Endothelial cell of umbilical vein (primary cell): ENCODE data around the gene SORL1. TPM values are rescaled to one million over a fixed set of nuclear protein-coding genes. Genes with fewer than 3 reads are reported as not detected.

ENCODE experiments used
- BruUV-seq: library from RNA; stranded (reverse); fragments of 400-500 nt; replicated peaks from 2 replicates; lab custom pipeline; 2021; lab: Mats Ljungman, UMichigan
- CTCF ChIA-PET: fragments of 300-600, 350-600 bp; sonication (Branson Sonifier 250); formaldehyde crosslinking; loops from one replicate; lab custom pipeline; 2021; ENCODE audit warnings: antibody characterized with exemption, inconsistent platforms; lab: Charles Lee
- POLR2A ChIA-PET: fragments of 300-600, 350-600 bp; sonication (Branson Sonifier 250); formaldehyde crosslinking; loops from one replicate; lab custom pipeline; 2021; ENCODE audit warnings: antibody characterized with exemption, inconsistent platforms; lab: Charles Lee
- DNase-seq: peaks from one replicate; pipeline ENCODE4 v3.0.0-alpha.2; 2011; ENCODE audit warnings: low read depth, low spot score
- FAIRE-seq: peaks from 2 replicates; lab custom pipeline; 2011; peaks lifted over from hg19 to GRCh38; lab: Jason Lieb, UNC
- H2AFZ ChIP-seq: 2 replicates; pipeline ENCODE4 v1.6.0; 2012; ENCODE audit warnings: low read depth, low read length, control low read depth, inconsistent platforms
- H3K27ac ChIP-seq: 2 replicates; pipeline ENCODE4 v1.5.1; 2011; ENCODE audit warnings: low read depth, mild to moderate bottlenecking, control low read depth, low read length, moderate library complexity; ENCODE audit not compliant: insufficient read depth
- H3K27me3 ChIP-seq, 2 experiments: 2 replicates each; pipeline versions ENCODE4 v1.6.0 to v1.6.1; 2011; ENCODE audit warnings: low read length in 2 of 2, mixed read lengths in 1 of 2; ENCODE audit not compliant: control insufficient read depth in 2 of 2, insufficient read depth in 2 of 2
- H3K36me3 ChIP-seq, 2 experiments: 2 replicates in 1 of 2; 3 replicates in 1 of 2; pipeline ENCODE4 v1.5.1; 2011; ENCODE audit warnings: low read length in 2 of 2, mild to moderate bottlenecking in 1 of 2, moderate library complexity in 1 of 2; ENCODE audit not compliant: control insufficient read depth in 2 of 2, insufficient read depth in 2 of 2; ENCODE audit errors: extremely low read depth in 1 of 2
- H3K4me1 ChIP-seq: 3 replicates; pipeline ENCODE4 v1.5.1; 2011; ENCODE audit warnings: mild to moderate bottlenecking, low read length; ENCODE audit not compliant: control insufficient read depth, insufficient read depth; ENCODE audit errors: extremely low read depth
- H3K4me2 ChIP-seq: 2 replicates; pipeline ENCODE4 v1.6.1; 2011; ENCODE audit warnings: low read length, control low read depth, mixed read lengths; ENCODE audit not compliant: insufficient read depth
- H3K4me3 ChIP-seq, 3 experiments: fragments of 200-600 bp in 1 of 3; sonication (generic), shearing (Covaris generic) in 1 of 3; replicated peaks in 1 of 3; 2 replicates each; pipeline ENCODE4 v1.5.1; 2011 to 2016; ENCODE audit warnings: control low read depth in 3 of 3, low read length in 3 of 3, mild to moderate bottlenecking in 2 of 3, inconsistent platforms in 1 of 3, low read depth in 1 of 3, moderate library complexity in 1 of 3; ENCODE audit not compliant: insufficient read depth in 1 of 3
- H3K79me2 ChIP-seq: 2 replicates; pipeline ENCODE4 v1.6.0; 2012; ENCODE audit warnings: low read length, inconsistent platforms; ENCODE audit not compliant: control insufficient read depth, insufficient read depth
- H3K9ac ChIP-seq: replicated peaks from 2 replicates; pipeline ENCODE3; 2011; ENCODE audit warnings: low read length, control low read depth; ENCODE audit not compliant: insufficient read depth; ENCODE audit errors: extremely low read depth
- H3K9me1 ChIP-seq: replicated peaks from 3 replicates; pipeline ENCODE4 v1.6.0; 2011; ENCODE audit warnings: mild to moderate bottlenecking, low read length; ENCODE audit not compliant: control insufficient read depth, insufficient read depth; ENCODE audit errors: extremely low read depth
- H3K9me3 ChIP-seq: replicated peaks from 2 replicates; pipeline ENCODE4 v1.5.1; 2012; ENCODE audit warnings: low read length, inconsistent platforms; ENCODE audit not compliant: control insufficient read depth, insufficient read depth
- H4K20me1 ChIP-seq: replicated peaks from 2 replicates; pipeline ENCODE3; 2011; ENCODE audit warnings: mild to moderate bottlenecking, low read length; ENCODE audit not compliant: control insufficient read depth, insufficient read depth; ENCODE audit errors: extremely low read depth
- EZH2 ChIP-seq: IDR thresholded peaks from 2 replicates; pipeline ENCODE4 v1.6.1; 2012; ENCODE audit warnings: borderline replicate concordance, low read depth, mild to moderate bottlenecking, moderate library complexity, low read length, inconsistent platforms; ENCODE audit not compliant: severe bottlenecking
- FOS ChIP-seq: IDR thresholded peaks from 2 replicates; pipeline ENCODE4 v1.6.1; 2011; ENCODE audit warnings: mild to moderate bottlenecking, low read length, moderate library complexity, borderline replicate concordance; ENCODE audit not compliant: insufficient read depth
- GATA2 ChIP-seq: IDR thresholded peaks from 2 replicates; pipeline ENCODE4 v1.7.0; 2011; ENCODE audit warnings: low read depth, mild to moderate bottlenecking, moderate library complexity, mixed read lengths, low read length; ENCODE audit not compliant: insufficient read length, insufficient read depth
- JUN ChIP-seq: IDR thresholded peaks from 2 replicates; pipeline ENCODE4 v1.6.1; 2011; ENCODE audit warnings: borderline replicate concordance, low read depth; ENCODE audit not compliant: insufficient read length, insufficient read depth
- MYC ChIP-seq: IDR thresholded peaks from one replicate; pipeline ENCODE4 v1.6.1; 2011; ENCODE audit warnings: mild to moderate bottlenecking, low read depth, low read length
- POLR2A ChIP-seq: IDR thresholded peaks from 2 replicates; pipeline ENCODE4 v1.6.1; 2012; ENCODE audit warnings: low read depth, mild to moderate bottlenecking, control low read depth, low read length
- POLR2AphosphoS5 ChIP-seq: IDR thresholded peaks from 2 replicates; pipeline ENCODE4 v1.6.1; 2012; ENCODE audit warnings: low read depth, mild to moderate bottlenecking, control low read depth, low read length, moderate library complexity; ENCODE audit not compliant: insufficient read depth
- dilution Hi-C: fragments of 300-500 bp; cut with MboI; formaldehyde crosslinking; loops from one replicate; pipeline ENCODE4 v1.15.0; 2019; ENCODE audit warnings: low sequenced_read_pairs; ENCODE audit not compliant: extremely low pct_ligation_motif_present
- intact Hi-C: fragments of 100-400 bp; cut with micrococcal nuclease; formaldehyde crosslinking; loops from one replicate; pipeline ENCODE4 v1.10.0; 2022
- polyA plus RNA-seq, 4 experiments: library from polyadenylated mRNA; depleted of rRNA in 3 of 4; stranded (reverse) in 3 of 4; unstranded in 1 of 4; fragments of >200 nt; gene quantifications; 2 replicates each; pipeline versions ENCODE4 v1.2.1 to v1.2.3, GENCODE V29; 2011 to 2012; ENCODE audit warnings: missing spikeins in 1 of 4
- total RNA-seq: library from RNA; stranded (reverse); gene quantifications from 2 replicates; pipeline ENCODE4 v1.2.3, GENCODE V29; 2021
- TF ChIP-seq, protein P1 (sequence below), 2 donors: IDR thresholded peaks; 1 replicate in 1 of 2; 2 replicates in 1 of 2; pipeline ENCODE4 v1.5.1; 2011; ENCODE audit warnings: low read length in 2 of 2, mild to moderate bottlenecking in 2 of 2, moderate library complexity in 2 of 2, control low read depth in 1 of 2, inconsistent platforms in 1 of 2, low read depth in 1 of 2; ENCODE audit not compliant: insufficient read depth in 1 of 2; ENCODE audit errors: extremely low read depth in 1 of 2

The SORL1 gene
- total and polyA plus RNA-seq, 2 donors (not counting 3 experiments of a cell fraction or from before 2014, with no cell fraction given): 0.17 to 0.31 TPM

DNA sequence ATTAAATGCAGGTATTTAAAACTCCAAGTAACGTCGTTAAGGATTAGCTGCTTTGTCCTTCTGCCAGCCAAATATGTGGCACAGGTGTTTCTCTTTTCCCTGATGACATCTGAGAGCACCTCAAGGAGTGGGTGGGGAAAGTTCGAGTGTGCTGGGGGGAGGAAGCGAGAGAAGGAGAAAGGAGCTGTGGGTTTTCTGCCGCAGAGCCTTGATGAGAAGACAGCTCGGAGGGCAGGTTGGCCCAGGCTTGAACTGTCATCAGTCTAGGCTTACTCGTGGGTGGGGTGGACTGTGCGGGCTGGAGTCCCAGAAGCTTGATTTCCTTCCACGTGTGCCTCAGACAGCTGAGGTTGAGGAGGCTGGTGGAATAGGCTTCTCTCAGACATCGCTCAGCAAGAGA, 15.9 kb downstream of the SORL1 start:
- Histone ChIP-seq H3K4me2 (no peak overlapping the region), H4K20me1 (no peaks in the 10 kb centered on the region), H3K27ac (no peak overlapping the region), H3K79me2 (no peaks in the 10 kb centered on the region), H3K4me1 (peaks cover 32% of the 10 kb centered on the region), H3K9ac (no peak overlapping the region), H3K9me1 (no peaks in the 10 kb centered on the region), H2AFZ (no peak overlapping the region), H3K9me3 (no peaks in the 10 kb centered on the region), H3K4me3 (no peak overlapping the region), H3K27me3 (no peaks in the 10 kb centered on the region), H3K36me3 (no peaks in the 10 kb centered on the region)
- no TSS peak for BruUV-seq
- dilution Hi-C loops: no loop called here
- ChIA-PET POLR2A (no interaction called here), CTCF (interaction anchor here (1.4 to 2.7 kb wide), 3 partner anchors 7 to 21 kb away, joined by 4 to 10 read pairs (median 4); no protein-coding TSS in a partner anchor)
- TF ChIP-seq POLR2A (no peak), POLR2AphosphoS5 (no peak), EZH2 (no peak), GATA2 (no peak), MYC (no peak)
- intact Hi-C loops: loop anchor here (2.0 to 5.0 kb wide), 3 partner anchors 175 to 851 kb away; partner anchors contain the start of gene SC5D
- FAIRE-seq: no peak
- no peak for DNase-seq

DNA sequence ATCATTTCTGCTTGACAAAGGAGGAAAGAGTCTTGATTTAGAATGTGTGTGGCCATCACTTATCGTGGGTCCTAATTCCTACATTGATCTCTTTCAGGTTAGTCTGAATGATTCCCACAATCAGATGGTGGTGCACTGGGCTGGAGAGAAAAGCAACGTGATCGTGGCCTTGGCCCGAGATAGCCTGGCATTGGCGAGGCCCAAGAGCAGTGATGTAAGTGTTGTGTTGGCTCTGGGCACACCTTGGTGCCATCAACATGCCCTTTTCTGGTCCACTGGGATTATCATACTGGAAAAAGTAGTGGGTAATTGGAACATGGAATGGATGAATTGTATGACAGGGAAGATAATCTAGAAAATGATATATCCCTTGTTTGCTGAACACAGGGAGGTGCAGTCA, 17.8 kb downstream of the SORL1 start:
- dilution Hi-C loops: no loop called here
- CTCF ChIA-PET: no interaction called here

More for the DNA sequence above, 17.8 kb downstream of the SORL1 start:
- FAIRE-seq (no peak), DNase-seq (no peak)
- TF ChIP-seq EZH2: no peak
- TF ChIP-seq, protein P1, sequence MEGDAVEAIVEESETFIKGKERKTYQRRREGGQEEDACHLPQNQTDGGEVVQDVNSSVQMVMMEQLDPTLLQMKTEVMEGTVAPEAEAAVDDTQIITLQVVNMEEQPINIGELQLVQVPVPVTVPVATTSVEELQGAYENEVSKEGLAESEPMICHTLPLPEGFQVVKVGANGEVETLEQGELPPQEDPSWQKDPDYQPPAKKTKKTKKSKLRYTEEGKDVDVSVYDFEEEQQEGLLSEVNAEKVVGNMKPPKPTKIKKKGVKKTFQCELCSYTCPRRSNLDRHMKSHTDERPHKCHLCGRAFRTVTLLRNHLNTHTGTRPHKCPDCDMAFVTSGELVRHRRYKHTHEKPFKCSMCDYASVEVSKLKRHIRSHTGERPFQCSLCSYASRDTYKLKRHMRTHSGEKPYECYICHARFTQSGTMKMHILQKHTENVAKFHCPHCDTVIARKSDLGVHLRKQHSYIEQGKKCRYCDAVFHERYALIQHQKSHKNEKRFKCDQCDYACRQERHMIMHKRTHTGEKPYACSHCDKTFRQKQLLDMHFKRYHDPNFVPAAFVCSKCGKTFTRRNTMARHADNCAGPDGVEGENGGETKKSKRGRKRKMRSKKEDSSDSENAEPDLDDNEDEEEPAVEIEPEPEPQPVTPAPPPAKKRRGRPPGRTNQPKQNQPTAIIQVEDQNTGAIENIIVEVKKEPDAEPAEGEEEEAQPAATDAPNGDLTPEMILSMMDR (IDR thresholded peaks at IDR 0.05; ENCODE audit: extremely low read depth in 1 of 2, insufficient read depth in 1 of 2, low read depth in 1 of 2, low read length in 2 of 2): no peak
- no peak for TF ChIP-seq FOS
- TF ChIP-seq JUN: no peak
- no peak for TF ChIP-seq POLR2AphosphoS5
- Histone ChIP-seq H3K4me1 (peaks cover 21% of the 10 kb centered on the region), H2AFZ (no peak overlapping the region), H3K27me3 (no peaks in the 10 kb centered on the region), H3K27ac (no peak overlapping the region), H3K9me3 (no peaks in the 10 kb centered on the region), H3K36me3 (no peaks in the 10 kb centered on the region), H4K20me1 (no peaks in the 10 kb centered on the region), H3K4me3 (no peak overlapping the region), H3K4me2 (no peak overlapping the region), H3K9me1 (no peaks in the 10 kb centered on the region), H3K9ac (no peak overlapping the region), H3K79me2 (no peaks in the 10 kb centered on the region)
- BruUV-seq: no TSS peak
- POLR2A ChIA-PET: no interaction called here
- intact Hi-C loops: loop anchor here (5.0 kb wide), 2 partner anchors 632 to 853 kb away; no protein-coding TSS in a partner anchor
